Fibroblast of the aortic adventitia (primary cell): ENCODE data around the gene TRIL. TPM values are rescaled to one million over a fixed set of nuclear protein-coding genes. Genes with fewer than 3 reads are reported as not detected.

ENCODE experiments used
- DNase-seq: peaks from one replicate; pipeline ENCODE4 v3.0.0-alpha.2; 2010; ENCODE audit warnings: low read depth
- H3K4me3 ChIP-seq: 2 replicates; pipeline ENCODE4 v1.5.1; 2011; ENCODE audit warnings: low read depth, mild to moderate bottlenecking, control low read depth, low read length, moderate library complexity
- CTCF ChIP-seq: IDR thresholded peaks from 2 replicates; pipeline ENCODE4 v1.5.1; 2011; ENCODE audit warnings: mild to moderate bottlenecking, low read length, control low read depth, inconsistent platforms; ENCODE audit not compliant: insufficient read depth
- total RNA-seq: library from RNA; depleted of rRNA; stranded (reverse); fragments of >200 nt; gene quantifications from 2 replicates; pipeline ENCODE4 v1.2.3, GENCODE V29; 2012; ENCODE audit warnings: low replicate concordance

The TRIL gene
- total RNA-seq, 1 donor = 0.81 TPM

GRCh38 chr7:28939367-28939766 lies 18.8 kb downstream of the TRIL start:
- no peak overlapping the region for H3K4me3 ChIP-seq
- DNase-seq = no peak
- TF ChIP-seq CTCF = no peak

GRCh38 chr7:28937619-28938018 lies 20.5 kb downstream of the TRIL start:
- no peak overlapping the region for H3K4me3 ChIP-seq
- no peak for DNase-seq
- no peak for TF ChIP-seq CTCF

- no peak for DNase-seq
- no peak overlapping the region for H3K4me3 ChIP-seq
Observed at GRCh38 chr7:28937103-28937502, 21.0 kb downstream of the TRIL start.

GRCh38 chr7:28933846-28934320 lies 24.2 kb downstream of the TRIL start:
- TF ChIP-seq CTCF = no peak
- DNase-seq = no peak
- H3K4me3 ChIP-seq = no peak overlapping the region

More at GRCh38 chr7:28937103-28937502, 21.0 kb downstream of the TRIL start:
- no peak for TF ChIP-seq CTCF

GRCh38 chr7:28931565-28931964 lies 26.6 kb downstream of the TRIL start:
- no peak overlapping the region for H3K4me3 ChIP-seq
- DNase-seq = no peak
- no peak for TF ChIP-seq CTCF

- H3K4me3 ChIP-seq = peak overlapping the region; percentile 71
- peak; percentile 93 for DNase-seq
- peak; percentile 73 for TF ChIP-seq CTCF
Observed at GRCh38 chr7:28926871-28927597, 31.1 kb downstream of the TRIL start.
